Glomerular endothelial cell (primary cell): ENCODE data around the gene AMBP. TPM values are rescaled to one million over a fixed set of nuclear protein-coding genes. Genes with fewer than 3 reads are reported as not detected.
"Not testable (repeated sequence)": the region's sequence is repeated elsewhere in the genome, so short reads cannot be mapped to it uniquely, and the experiment has no call there.

Experiments used
- DNase-seq: peaks from one replicate; pipeline ENCODE4 v3.0.0-alpha.2; 2011; ENCODE audit warnings: low read depth, low spot score; ENCODE audit errors: extremely low read depth
- total RNA-seq: library from RNA; depleted of rRNA; stranded (reverse); fragments of >200 nt; gene quantifications from 2 replicates; pipeline ENCODE4 v1.2.3, GENCODE V29; 2015

The AMBP gene
- total RNA-seq, 1 donor from 2014 or later = not detected

- no peak for DNase-seq
Measured at GRCh38 chr9:114093761-114094505, 15.8 kb upstream of the AMBP start.

- DNase-seq = no peak
Measured at GRCh38 chr9:114093031-114093471, 15.0 kb upstream of the AMBP start.

GRCh38 chr9:114092336-114092735, 14.2 kb upstream of the AMBP start:
- DNase-seq = no peak

DNA sequence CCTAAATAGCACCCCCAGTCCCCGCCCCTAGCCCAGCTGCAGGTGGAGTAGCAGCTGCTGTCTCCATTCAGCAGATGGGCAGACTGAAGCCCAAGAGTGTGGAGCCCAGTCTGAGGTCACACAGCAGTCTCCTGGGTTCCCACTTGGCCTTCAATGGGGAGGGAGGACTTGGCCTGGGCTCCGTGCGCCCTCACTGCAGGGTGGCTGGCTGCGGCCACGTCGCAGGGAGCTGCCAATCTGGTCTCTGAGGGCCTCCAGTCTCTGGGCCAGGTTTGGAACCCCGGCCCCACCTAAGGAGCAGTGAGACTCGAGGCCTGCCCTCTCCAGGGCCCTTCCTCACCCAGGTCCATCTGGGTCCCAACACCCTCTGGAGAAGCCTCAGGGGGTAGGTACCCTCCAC, 13.6 kb upstream of the AMBP start:
- DNase-seq = no peak

GRCh38 chr9:114090798-114091197, 12.7 kb upstream of the AMBP start:
- DNase-seq = no peak

DNA sequence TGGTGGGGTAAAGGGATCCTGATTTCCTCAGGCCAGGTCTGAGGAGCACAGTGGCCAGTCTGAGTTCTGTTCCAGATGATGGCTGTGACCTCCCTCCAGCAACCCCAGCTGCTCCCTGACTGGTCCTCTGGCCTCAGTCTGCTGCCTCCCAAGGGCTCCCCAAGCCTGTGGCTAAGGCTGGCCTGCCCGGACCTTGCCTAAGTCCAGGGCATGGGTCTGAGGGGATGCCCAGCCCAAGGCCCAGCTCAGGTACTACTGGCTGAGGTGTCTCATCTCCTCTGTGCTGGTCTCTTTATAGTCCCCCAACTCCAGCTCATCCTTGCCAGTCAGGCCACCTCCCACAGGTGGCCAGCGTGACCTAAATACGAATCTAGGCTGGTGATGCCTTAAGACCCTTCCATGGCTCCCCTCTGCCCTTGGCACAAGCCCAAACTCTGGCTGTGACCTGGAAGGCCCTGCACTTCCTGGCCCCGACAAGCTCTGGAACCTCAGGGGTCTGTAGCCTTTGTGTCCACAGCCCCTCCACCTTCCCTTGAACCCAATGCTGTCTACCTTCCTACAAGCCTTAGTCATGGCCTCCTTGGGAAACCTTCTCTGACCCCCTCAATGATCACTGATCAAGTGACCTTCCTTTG, 11.2 kb upstream of the AMBP start:
- no peak for DNase-seq

- DNase-seq = no peak
Measured at GRCh38 chr9:114088571-114089170, 10.6 kb upstream of the AMBP start.

DNA sequence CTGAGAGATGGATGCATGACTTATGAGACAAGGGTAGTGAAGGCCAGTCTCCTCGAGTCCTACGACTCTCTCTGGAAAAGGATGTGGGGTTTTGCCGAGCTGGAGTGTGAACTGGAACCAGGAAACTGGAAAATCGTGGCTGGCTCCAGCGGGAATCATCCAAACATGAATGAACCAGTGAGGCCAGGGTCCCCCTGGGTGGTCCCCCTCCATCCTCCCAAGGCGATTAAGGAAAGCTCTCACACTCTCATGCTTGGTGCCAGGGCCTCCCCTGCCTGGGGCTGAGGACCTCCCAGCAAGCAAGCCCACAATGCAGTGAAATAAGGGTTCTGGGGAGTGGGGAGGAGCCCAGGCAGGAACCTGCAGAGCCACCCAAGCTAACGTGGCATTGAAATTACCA, 9.6 kb upstream of the AMBP start:
- DNase-seq = no peak

GRCh38 chr9:114086607-114087006, 8.5 kb upstream of the AMBP start:
- no peak for DNase-seq

DNA sequence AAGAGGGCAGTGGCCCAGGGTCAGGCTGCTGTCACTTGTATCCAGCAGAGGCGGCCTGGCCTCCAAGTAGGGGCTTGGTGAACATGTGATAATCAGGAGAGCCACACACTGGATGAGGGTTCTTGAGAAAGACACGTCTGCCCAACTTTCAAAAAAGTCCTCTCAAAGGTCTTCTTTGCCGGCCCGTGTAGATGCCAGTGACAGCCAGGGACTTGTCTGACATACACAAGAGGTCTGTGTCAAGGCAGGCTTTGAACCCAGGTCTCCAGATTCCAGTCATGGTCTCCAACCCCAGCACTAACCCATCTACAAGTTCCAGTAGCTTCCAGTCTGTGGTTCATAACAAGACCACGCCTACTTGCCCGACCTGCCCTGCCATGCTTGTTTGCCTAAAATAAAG, 7.9 kb upstream of the AMBP start:
- no peak for DNase-seq

DNA sequence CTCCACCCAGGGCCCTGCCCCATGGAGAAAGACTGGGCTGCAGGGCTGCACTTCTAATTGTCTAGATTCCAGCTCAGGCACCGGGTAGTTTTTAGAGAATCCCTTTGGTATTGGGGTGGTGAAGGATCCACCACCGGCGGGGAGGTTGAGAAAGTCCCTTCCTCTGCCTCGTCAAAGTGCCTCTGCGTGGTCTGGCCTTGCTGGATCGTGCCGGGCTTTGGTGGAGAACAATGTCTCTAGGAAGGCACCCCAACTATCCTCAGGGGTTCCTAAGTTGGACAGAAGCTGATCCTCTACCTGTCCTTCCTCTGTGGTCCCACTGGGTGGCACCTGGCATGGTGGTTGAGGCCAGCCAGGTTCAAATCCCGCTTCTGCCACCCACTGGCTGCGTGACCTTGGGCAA, 7.3 kb upstream of the AMBP start:
- no peak for DNase-seq

DNA sequence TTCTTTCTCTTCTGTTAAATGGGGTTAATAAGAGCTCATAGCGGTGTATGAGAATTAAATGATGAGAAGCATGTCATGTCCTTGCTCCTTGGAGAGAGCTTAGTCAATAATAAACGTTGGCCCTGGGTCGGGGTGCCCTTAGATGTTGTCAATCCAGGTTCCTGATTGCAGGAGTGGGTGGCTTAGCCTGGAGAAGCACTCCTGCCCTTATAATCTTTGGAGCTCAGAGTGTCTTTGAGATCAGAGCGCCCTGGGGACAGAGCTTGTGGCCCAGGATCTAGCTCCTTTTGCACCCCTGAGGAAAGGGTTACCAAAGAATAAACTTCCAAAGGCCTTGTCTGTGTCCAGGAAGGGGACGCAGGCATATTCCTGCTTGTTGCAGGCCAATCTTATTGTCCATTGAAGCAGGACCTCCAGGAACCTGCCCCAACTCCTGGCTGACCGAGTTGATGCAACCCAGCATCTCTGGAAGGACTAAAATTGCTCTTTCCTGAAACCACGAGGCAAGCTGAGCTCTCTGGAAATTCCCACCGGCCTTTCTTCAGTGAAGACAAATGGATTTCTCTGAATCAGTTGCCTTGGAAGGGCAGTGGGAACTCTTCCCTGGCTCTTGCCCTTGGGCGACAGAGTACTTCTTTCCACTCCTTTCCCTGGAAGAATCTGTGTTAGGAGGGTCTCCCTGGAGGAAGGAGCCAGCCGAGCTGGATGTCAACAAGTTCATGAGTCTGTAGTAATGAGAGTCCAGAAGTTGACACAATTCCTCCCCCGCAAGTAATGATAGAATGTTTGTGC, 6.4 kb upstream of the AMBP start:
- no peak for DNase-seq

DNA sequence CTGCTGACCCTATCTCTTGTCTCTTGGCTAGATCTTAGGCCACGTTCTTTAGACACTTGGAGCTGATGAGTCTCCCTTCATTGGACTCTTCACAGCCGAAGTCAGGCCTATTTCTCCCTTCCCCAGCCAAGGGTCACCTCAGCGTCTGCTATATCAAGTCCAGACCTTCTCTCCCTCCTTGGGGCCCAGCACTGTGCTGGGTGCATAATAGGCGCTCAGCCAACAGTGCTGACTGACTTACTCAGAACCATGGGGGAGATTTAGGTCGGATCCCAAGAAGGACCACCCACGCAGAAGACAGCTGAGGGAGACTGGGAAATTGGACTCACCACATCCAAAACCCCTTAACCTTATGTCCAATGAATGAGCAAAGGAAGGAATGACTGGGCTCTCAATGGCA, 5.6 kb upstream of the AMBP start:
- DNase-seq = no peak

- DNase-seq = not testable (repeated sequence)
Measured at GRCh38 chr9:114082763-114083412, 4.8 kb upstream of the AMBP start.

- DNase-seq = peak; percentile 63
Measured at GRCh38 chr9:114082017-114082762, 4.1 kb upstream of the AMBP start.

DNA sequence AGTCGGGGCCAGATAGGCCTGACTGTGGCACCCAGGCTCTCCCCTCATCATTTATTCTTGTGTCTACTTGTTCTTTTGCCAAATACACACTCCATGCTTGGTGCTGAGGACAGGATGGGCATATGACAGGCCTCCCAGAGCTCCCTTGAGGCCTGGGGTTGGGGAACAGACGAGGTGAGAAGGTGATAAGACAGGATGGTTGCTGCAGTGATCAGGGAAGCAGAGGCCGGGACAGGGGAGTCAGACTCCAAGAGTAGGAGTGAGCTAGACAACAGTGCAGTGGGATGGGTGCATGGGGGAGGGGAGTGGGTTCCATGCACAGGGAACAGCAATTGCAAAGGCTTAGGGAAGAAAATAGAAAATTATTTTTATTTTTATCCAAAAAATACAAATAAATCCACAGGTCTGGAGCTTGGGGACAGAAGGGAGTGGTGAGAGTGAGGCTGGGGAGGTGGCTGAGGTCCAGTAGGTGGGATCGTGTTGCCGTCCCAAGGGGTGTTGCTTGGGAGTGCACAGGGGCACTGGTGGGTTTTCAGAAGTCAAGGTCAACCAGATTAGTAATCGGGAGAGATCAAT, 3.4 kb upstream of the AMBP start:
- DNase-seq = no peak

- no peak for DNase-seq
Measured at GRCh38 chr9:114080773-114081440, 2.8 kb upstream of the AMBP start.

DNA sequence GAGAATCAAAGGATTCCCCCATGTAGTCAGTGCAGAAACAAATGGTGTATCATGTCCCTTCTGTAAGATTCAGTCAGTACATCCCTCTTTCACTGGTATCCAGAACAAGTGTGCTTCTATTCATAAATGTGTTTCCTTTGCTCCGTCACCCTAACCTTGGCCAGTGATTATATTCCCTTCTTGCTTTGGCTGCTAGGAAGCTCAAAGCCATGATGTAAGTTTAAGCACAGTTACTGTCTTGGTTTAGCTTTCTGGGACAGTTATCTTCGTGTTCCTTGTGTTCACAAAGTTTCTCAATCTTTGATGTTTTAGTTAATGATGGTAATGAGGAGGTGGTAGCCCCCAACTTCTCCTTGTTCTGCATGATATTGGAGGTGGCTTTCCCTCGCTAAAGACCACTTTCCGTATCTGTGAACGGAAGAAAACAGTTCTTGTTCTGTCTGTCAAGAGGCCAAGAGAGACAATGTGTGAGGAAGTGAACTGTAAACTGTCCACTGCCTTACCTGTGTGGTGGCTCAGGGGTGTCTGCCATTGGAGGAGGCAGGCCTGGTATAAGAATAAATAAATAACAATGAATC, 2.2 kb upstream of the AMBP start:
- DNase-seq = no peak

- DNase-seq = no peak
Measured at GRCh38 chr9:114078781-114079156, 669 bp upstream of the AMBP start.
